ENCODE data around the gene LGALS8.
"Not testable (repeated sequence)": the region's sequence is repeated elsewhere in the genome, so short reads cannot be mapped to it uniquely, and the experiment has no call there.

DNA sequence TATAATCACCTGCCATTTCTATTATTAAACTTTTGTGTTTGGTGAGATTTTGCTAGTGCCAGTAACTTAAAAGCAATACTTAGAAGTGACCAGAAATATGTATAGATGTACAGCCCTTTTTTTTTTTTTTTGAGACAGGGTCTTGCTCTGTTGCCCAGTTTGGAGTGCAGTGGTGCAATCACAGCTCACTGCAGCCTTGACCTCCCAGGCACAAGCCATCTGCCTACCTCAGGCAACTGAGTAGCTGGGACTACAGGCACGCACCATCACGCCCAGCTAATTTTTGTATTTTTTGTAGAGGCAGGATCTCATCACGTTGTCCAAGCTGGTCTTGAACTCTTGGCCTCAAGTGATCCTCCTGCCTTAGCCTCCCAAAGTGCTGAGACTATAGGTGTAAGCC is 56.6 kb downstream of the LGALS8 start:
- TF ChIP-seq ISL1 (CRISPR knock-in tag; IDR thresholded peaks at IDR 0.05); ARNTL (CRISPR knock-in tag; IDR thresholded peaks at IDR 0.05; ENCODE audit: borderline replicate concordance, low read depth); TOX (CRISPR knock-in tag; IDR thresholded peaks at IDR 0.05; ENCODE audit: borderline replicate concordance): not testable (repeated sequence)
- TF ChIP-seq, protein P1, sequence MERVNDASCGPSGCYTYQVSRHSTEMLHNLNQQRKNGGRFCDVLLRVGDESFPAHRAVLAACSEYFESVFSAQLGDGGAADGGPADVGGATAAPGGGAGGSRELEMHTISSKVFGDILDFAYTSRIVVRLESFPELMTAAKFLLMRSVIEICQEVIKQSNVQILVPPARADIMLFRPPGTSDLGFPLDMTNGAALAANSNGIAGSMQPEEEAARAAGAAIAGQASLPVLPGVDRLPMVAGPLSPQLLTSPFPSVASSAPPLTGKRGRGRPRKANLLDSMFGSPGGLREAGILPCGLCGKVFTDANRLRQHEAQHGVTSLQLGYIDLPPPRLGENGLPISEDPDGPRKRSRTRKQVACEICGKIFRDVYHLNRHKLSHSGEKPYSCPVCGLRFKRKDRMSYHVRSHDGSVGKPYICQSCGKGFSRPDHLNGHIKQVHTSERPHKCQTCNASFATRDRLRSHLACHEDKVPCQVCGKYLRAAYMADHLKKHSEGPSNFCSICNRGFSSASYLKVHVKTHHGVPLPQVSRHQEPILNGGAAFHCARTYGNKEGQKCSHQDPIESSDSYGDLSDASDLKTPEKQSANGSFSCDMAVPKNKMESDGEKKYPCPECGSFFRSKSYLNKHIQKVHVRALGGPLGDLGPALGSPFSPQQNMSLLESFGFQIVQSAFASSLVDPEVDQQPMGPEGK (CRISPR knock-in tag; IDR thresholded peaks at IDR 0.05; ENCODE audit: borderline replicate concordance), result not testable (repeated sequence)
- TF ChIP-seq, protein P2, sequence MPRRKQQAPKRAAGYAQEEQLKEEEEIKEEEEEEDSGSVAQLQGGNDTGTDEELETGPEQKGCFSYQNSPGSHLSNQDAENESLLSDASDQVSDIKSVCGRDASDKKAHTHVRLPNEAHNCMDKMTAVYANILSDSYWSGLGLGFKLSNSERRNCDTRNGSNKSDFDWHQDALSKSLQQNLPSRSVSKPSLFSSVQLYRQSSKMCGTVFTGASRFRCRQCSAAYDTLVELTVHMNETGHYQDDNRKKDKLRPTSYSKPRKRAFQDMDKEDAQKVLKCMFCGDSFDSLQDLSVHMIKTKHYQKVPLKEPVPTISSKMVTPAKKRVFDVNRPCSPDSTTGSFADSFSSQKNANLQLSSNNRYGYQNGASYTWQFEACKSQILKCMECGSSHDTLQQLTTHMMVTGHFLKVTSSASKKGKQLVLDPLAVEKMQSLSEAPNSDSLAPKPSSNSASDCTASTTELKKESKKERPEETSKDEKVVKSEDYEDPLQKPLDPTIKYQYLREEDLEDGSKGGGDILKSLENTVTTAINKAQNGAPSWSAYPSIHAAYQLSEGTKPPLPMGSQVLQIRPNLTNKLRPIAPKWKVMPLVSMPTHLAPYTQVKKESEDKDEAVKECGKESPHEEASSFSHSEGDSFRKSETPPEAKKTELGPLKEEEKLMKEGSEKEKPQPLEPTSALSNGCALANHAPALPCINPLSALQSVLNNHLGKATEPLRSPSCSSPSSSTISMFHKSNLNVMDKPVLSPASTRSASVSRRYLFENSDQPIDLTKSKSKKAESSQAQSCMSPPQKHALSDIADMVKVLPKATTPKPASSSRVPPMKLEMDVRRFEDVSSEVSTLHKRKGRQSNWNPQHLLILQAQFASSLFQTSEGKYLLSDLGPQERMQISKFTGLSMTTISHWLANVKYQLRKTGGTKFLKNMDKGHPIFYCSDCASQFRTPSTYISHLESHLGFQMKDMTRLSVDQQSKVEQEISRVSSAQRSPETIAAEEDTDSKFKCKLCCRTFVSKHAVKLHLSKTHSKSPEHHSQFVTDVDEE (CRISPR knock-in tag; IDR thresholded peaks at IDR 0.05), result not testable (repeated sequence)
